ENCODE measurements around the gene SARDH.

Gene SARDH

GRCh38 chr9:133730994-133731715, 7.0 kb downstream of the SARDH start:
- H3K9me2 ChIP-seq (replicated peaks; ENCODE audit: insufficient read depth, low read length): no peaks in the 10 kb centered on the region
- H4K20me1 ChIP-seq (ENCODE audit: insufficient read depth, low read length): no peaks in the 10 kb centered on the region
- H3K4me1 ChIP-seq (ENCODE audit: low read length): no peaks in the 10 kb centered on the region
- H2AFZ ChIP-seq (ENCODE audit: low read length): no peak overlapping the region
- no peak for TF ChIP-seq EZH2phosphoT487 (IDR thresholded peaks at IDR 0.05; ENCODE audit: low read length)
- H3F3A ChIP-seq (ENCODE audit: insufficient read depth, low read length): no peaks in the 10 kb centered on the region
- no peak overlapping the region for H3K27ac ChIP-seq (ENCODE audit: low read length)
- H3K27me3 ChIP-seq (replicated peaks; ENCODE audit: insufficient read depth, low read length): peaks cover 94% of the 10 kb centered on the region
- no peaks in the 10 kb centered on the region for H3K36me3 ChIP-seq (replicated peaks; ENCODE audit: insufficient read depth, low read length)
- no peak overlapping the region for H3K9ac ChIP-seq (ENCODE audit: low read length)
- no peaks in the 10 kb centered on the region for H3K9me3 ChIP-seq (replicated peaks; ENCODE audit: insufficient read depth, low read length)
- no peak for DNase-seq
- no peak overlapping the region for H3K4me3 ChIP-seq (ENCODE audit: low read length)
- H3K79me2 ChIP-seq (ENCODE audit: low read length): no peaks in the 10 kb centered on the region
- H3K4me2 ChIP-seq (ENCODE audit: low read depth, low read length): no peak overlapping the region

GRCh38 chr9:133729617-133730281, 8.4 kb downstream of the SARDH start:
- no peak overlapping the region for H3K4me3 ChIP-seq (ENCODE audit: low read length)
- no peak overlapping the region for H3K27ac ChIP-seq (ENCODE audit: low read length)
- H3K4me1 ChIP-seq (ENCODE audit: low read length): no peaks in the 10 kb centered on the region
- H3K79me2 ChIP-seq (ENCODE audit: low read length): no peaks in the 10 kb centered on the region
- H3K9ac ChIP-seq (ENCODE audit: low read length): no peak overlapping the region
- H3K36me3 ChIP-seq (replicated peaks; ENCODE audit: insufficient read depth, low read length): no peaks in the 10 kb centered on the region
- peaks cover 94% of the 10 kb centered on the region for H3K27me3 ChIP-seq (replicated peaks; ENCODE audit: insufficient read depth, low read length)
- no peak overlapping the region for H3K4me2 ChIP-seq (ENCODE audit: low read depth, low read length)
- H3F3A ChIP-seq (ENCODE audit: insufficient read depth, low read length): no peaks in the 10 kb centered on the region
- H4K20me1 ChIP-seq (ENCODE audit: insufficient read depth, low read length): no peaks in the 10 kb centered on the region
- no peak overlapping the region for H2AFZ ChIP-seq (ENCODE audit: low read length)
- no peak for DNase-seq
- TF ChIP-seq EZH2phosphoT487 (IDR thresholded peaks at IDR 0.05; ENCODE audit: low read length) (no peak), EZH2 (optimal IDR thresholded peaks at IDR 0.05; ENCODE audit: low read depth, low read length) (no peak)
- TF ChIP-seq, protein P1, sequence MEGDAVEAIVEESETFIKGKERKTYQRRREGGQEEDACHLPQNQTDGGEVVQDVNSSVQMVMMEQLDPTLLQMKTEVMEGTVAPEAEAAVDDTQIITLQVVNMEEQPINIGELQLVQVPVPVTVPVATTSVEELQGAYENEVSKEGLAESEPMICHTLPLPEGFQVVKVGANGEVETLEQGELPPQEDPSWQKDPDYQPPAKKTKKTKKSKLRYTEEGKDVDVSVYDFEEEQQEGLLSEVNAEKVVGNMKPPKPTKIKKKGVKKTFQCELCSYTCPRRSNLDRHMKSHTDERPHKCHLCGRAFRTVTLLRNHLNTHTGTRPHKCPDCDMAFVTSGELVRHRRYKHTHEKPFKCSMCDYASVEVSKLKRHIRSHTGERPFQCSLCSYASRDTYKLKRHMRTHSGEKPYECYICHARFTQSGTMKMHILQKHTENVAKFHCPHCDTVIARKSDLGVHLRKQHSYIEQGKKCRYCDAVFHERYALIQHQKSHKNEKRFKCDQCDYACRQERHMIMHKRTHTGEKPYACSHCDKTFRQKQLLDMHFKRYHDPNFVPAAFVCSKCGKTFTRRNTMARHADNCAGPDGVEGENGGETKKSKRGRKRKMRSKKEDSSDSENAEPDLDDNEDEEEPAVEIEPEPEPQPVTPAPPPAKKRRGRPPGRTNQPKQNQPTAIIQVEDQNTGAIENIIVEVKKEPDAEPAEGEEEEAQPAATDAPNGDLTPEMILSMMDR (IDR thresholded peaks at IDR 0.05; ENCODE audit: low read length): no peak
- H3K9me3 ChIP-seq (replicated peaks; ENCODE audit: insufficient read depth, low read length): no peaks in the 10 kb centered on the region
- no peaks in the 10 kb centered on the region for H3K9me2 ChIP-seq (replicated peaks; ENCODE audit: insufficient read depth, low read length)

- no peak for DNase-seq
- Histone ChIP-seq H3K9ac (ENCODE audit: low read length) (no peak overlapping the region), H3K36me3 (replicated peaks; ENCODE audit: insufficient read depth, low read length) (no peaks in the 10 kb centered on the region), H3K4me1 (ENCODE audit: low read length) (no peaks in the 10 kb centered on the region), H4K20me1 (ENCODE audit: insufficient read depth, low read length) (no peaks in the 10 kb centered on the region), H3K4me3 (ENCODE audit: low read length) (no peak overlapping the region), H3F3A (ENCODE audit: insufficient read depth, low read length) (no peaks in the 10 kb centered on the region), H2AFZ (ENCODE audit: low read length) (no peak overlapping the region), H3K9me2 (replicated peaks; ENCODE audit: insufficient read depth, low read length) (no peaks in the 10 kb centered on the region), H3K79me2 (ENCODE audit: low read length) (no peaks in the 10 kb centered on the region), H3K27ac (ENCODE audit: low read length) (no peak overlapping the region), H3K4me2 (ENCODE audit: low read depth, low read length) (no peak overlapping the region), H3K9me3 (replicated peaks; ENCODE audit: insufficient read depth, low read length) (no peaks in the 10 kb centered on the region), H3K27me3 (replicated peaks; ENCODE audit: insufficient read depth, low read length) (peaks cover 94% of the 10 kb centered on the region)
- no peak for TF ChIP-seq EZH2 (optimal IDR thresholded peaks at IDR 0.05; ENCODE audit: low read depth, low read length)
- TF ChIP-seq, protein P1 (IDR thresholded peaks at IDR 0.05; ENCODE audit: low read length): no peak
- no peak for TF ChIP-seq EZH2phosphoT487 (IDR thresholded peaks at IDR 0.05; ENCODE audit: low read length)
These were observed 9.1 kb downstream of the SARDH start for GRCh38 chr9:133728856-133729616.
